ENCODE results near the gene GRID1.

GRID1 gene

GRCh38 chr10:86288695-86289576 is 77.7 kb downstream of the GRID1 start:
- DNase-seq: no peak

- DNase-seq: no peak
These were observed 78.5 kb downstream of the GRID1 start for GRCh38 chr10:86287966-86288579.

- no peak for DNase-seq
These were observed 79.3 kb downstream of the GRID1 start for GRCh38 chr10:86287110-86287793.

- no peak for DNase-seq
These were observed 80.1 kb downstream of the GRID1 start for GRCh38 chr10:86286236-86287109.

- no peak for DNase-seq
These were observed 81.3 kb downstream of the GRID1 start for GRCh38 chr10:86285136-86285790.

GRCh38 chr10:86284355-86285105 is 82.1 kb downstream of the GRID1 start:
- DNase-seq: no peak

GRCh38 chr10:86283466-86284287 is 82.9 kb downstream of the GRID1 start:
- DNase-seq: no peak

GRCh38 chr10:86282664-86283465 is 83.7 kb downstream of the GRID1 start:
- no peak for DNase-seq

GRCh38 chr10:86281396-86281795 is 85.2 kb downstream of the GRID1 start:
- no peak for DNase-seq

GRCh38 chr10:86269332-86269731 is 97.3 kb downstream of the GRID1 start:
- no peak for DNase-seq

- DNase-seq: no peak
These were observed 99.1 kb downstream of the GRID1 start for GRCh38 chr10:86267286-86268195.

GRCh38 chr10:86266446-86267242 is 100.0 kb downstream of the GRID1 start:
- DNase-seq: no peak

GRCh38 chr10:86265895-86266259 is 100.7 kb downstream of the GRID1 start:
- DNase-seq: no peak

GRCh38 chr10:86265236-86265894 is 101.2 kb downstream of the GRID1 start:
- no peak for DNase-seq

GRCh38 chr10:86264481-86265231 is 101.9 kb downstream of the GRID1 start:
- no peak for DNase-seq

- DNase-seq: no peak
These were observed 102.7 kb downstream of the GRID1 start for GRCh38 chr10:86263907-86264306.
